Keratinocyte (primary cell): ENCODE measurements around the gene NPNT. TPM values are rescaled to one million over a fixed set of nuclear protein-coding genes. Genes with fewer than 3 reads are reported as not detected.

ENCODE experiments used
- DNase-seq: peaks from one replicate; pipeline ENCODE4 v3.0.0-alpha.2; 2011; ENCODE audit warnings: low read depth, missing footprints, low spot score
- FAIRE-seq: peaks from 2 replicates; lab custom pipeline; 2011; peaks lifted over from hg19 to GRCh38; lab: Jason Lieb, UNC
- H2AFZ ChIP-seq: 2 replicates; pipeline ENCODE4 v1.6.0; 2012; ENCODE audit warnings: low read length, control low read depth, inconsistent platforms; ENCODE audit not compliant: control insufficient read depth
- H3K27ac ChIP-seq: 2 replicates; pipeline ENCODE4 v1.5.1; 2011; ENCODE audit warnings: low read length; ENCODE audit not compliant: control insufficient read depth, insufficient read depth
- H3K27me3 ChIP-seq: 3 replicates; pipeline ENCODE4 v1.6.0; 2011; ENCODE audit warnings: low read length; ENCODE audit not compliant: control insufficient read depth, insufficient read depth; ENCODE audit errors: extremely low read depth
- H3K36me3 ChIP-seq, 2 experiments: 2 replicates in 1 of 2; 3 replicates in 1 of 2; pipeline ENCODE4 v1.5.1; 2011; ENCODE audit warnings: low read length in 2 of 2, mild to moderate bottlenecking in 1 of 2; ENCODE audit not compliant: control insufficient read depth in 2 of 2, insufficient read depth in 2 of 2; ENCODE audit errors: extremely low read depth in 1 of 2
- H3K4me1 ChIP-seq: 3 replicates; pipeline ENCODE4 v1.5.1; 2011; ENCODE audit warnings: low read length; ENCODE audit not compliant: control insufficient read depth, insufficient read depth; ENCODE audit errors: extremely low read depth
- H3K4me2 ChIP-seq: 3 replicates; pipeline ENCODE4 v1.6.0; 2011; ENCODE audit warnings: low read depth, low read length; ENCODE audit not compliant: control insufficient read depth, insufficient read depth; ENCODE audit errors: extremely low read depth
- H3K4me3 ChIP-seq, 3 experiments: fragments of 200-600 bp in 1 of 3; sonication (generic) in 1 of 3; 2 replicates in 2 of 3; 3 replicates in 1 of 3; pipeline ENCODE4 v1.5.1; 2011 to 2016; ENCODE audit warnings: low read length in 3 of 3, mild to moderate bottlenecking in 3 of 3, control low read depth in 2 of 3, inconsistent platforms in 1 of 3, low read depth in 1 of 3, mixed read lengths in 1 of 3, mixed run types in 1 of 3, moderate library complexity in 1 of 3; ENCODE audit not compliant: control insufficient read depth in 2 of 3, insufficient read depth in 2 of 3; ENCODE audit errors: extremely low read depth in 1 of 3
- H3K79me2 ChIP-seq: 2 replicates; pipeline ENCODE4 v1.6.0; 2012; ENCODE audit warnings: low read length; ENCODE audit not compliant: control insufficient read depth, insufficient read depth
- H3K9ac ChIP-seq: 3 replicates; pipeline ENCODE4 v1.6.0; 2011; ENCODE audit warnings: low read length; ENCODE audit not compliant: control insufficient read depth, insufficient read depth; ENCODE audit errors: extremely low read depth
- H3K9me1 ChIP-seq: 3 replicates; pipeline ENCODE4 v1.6.0; 2011; ENCODE audit warnings: low read length; ENCODE audit not compliant: control insufficient read depth, insufficient read depth; ENCODE audit errors: extremely low read depth
- H3K9me3 ChIP-seq: 2 replicates; pipeline ENCODE4 v1.5.1; 2012; ENCODE audit warnings: low read depth, low read length; ENCODE audit not compliant: control insufficient read depth
- H4K20me1 ChIP-seq: 3 replicates; pipeline ENCODE4 v1.6.0; 2011; ENCODE audit warnings: low read length; ENCODE audit not compliant: control insufficient read depth, insufficient read depth; ENCODE audit errors: extremely low read depth
- CTCF ChIP-seq, 3 experiments: IDR thresholded peaks in 1 of 3; conservative IDR thresholded peaks in 1 of 3; optimal IDR thresholded peaks in 1 of 3; 2 replicates in 2 of 3; 3 replicates in 1 of 3; pipeline versions ENCODE3 to v1.5.1; 2011; ENCODE audit warnings: low read length in 3 of 3, mild to moderate bottlenecking in 3 of 3, moderate library complexity in 2 of 3, control low read depth in 1 of 3, inconsistent platforms in 1 of 3; ENCODE audit not compliant: insufficient read depth in 2 of 3; ENCODE audit errors: extremely low read depth in 1 of 3
- EZH2 ChIP-seq: IDR thresholded peaks from one replicate; pipeline ENCODE4 v1.6.1; 2012; ENCODE audit warnings: inconsistent platforms, mild to moderate bottlenecking, low read length, moderate library complexity
- dilution Hi-C: fragments of 300-500 bp; cut with MboI; formaldehyde crosslinking; loops from one replicate; pipeline ENCODE4 v1.7.0; 2020; ENCODE audit warnings: low sequenced_read_pairs; ENCODE audit not compliant: extremely low pct_ligation_motif_present
- polyA plus RNA-seq, 5 experiments: library from polyadenylated mRNA; depleted of rRNA in 3 of 5; stranded (reverse) in 3 of 5; stranded (forward) in 1 of 5; unstranded in 1 of 5; fragments of >200 nt; gene quantifications; 1 replicate in 1 of 5; 2 replicates in 3 of 5; 3 replicates in 1 of 5; pipeline versions ENCODE4 v1.2.1 to v1.2.3, GENCODE V29; 2011 to 2012; ENCODE audit warnings: missing spikeins in 2 of 5, low read depth in 1 of 5, low replicate concordance in 1 of 5

NPNT gene
- polyA plus RNA-seq, 1 donor (not counting 4 experiments of a cell fraction or from before 2014, with no cell fraction given) = 0.46 TPM

- no peak overlapping the region for H3K4me3 ChIP-seq
- H3K4me2 ChIP-seq = peak overlapping the region; percentile 81
- DNase-seq = peak; percentile 9
- FAIRE-seq = no peak
- no peak overlapping the region for H3K9ac ChIP-seq
- H3K79me2 ChIP-seq = no peaks in the 10 kb centered on the region
- no peaks in the 10 kb centered on the region for H3K9me3 ChIP-seq
- H3K27ac ChIP-seq = no peak overlapping the region
- no peaks in the 10 kb centered on the region for H3K9me1 ChIP-seq
- peaks cover 28% of the 10 kb centered on the region for H3K27me3 ChIP-seq
- TF ChIP-seq CTCF (optimal IDR thresholded peaks at IDR 0.05 in 1 of 3, IDR thresholded peaks at IDR 0.05 in 1 of 3, conservative IDR thresholded peaks at IDR 0.05 in 1 of 3; ENCODE audit: extremely low read depth in 1 of 3, insufficient read depth in 2 of 3, low read length in 3 of 3) (no peak), EZH2 (no peak)
- no peaks in the 10 kb centered on the region for H4K20me1 ChIP-seq
- no peaks in the 10 kb centered on the region for H3K36me3 ChIP-seq
- dilution Hi-C loops = no loop called here
- no peak overlapping the region for H2AFZ ChIP-seq
- peaks cover 15% of the 10 kb centered on the region for H3K4me1 ChIP-seq
These were observed 1.9 kb downstream of the NPNT start for GRCh38 chr4:105896984-105897775.

GRCh38 chr4:105900541-105900940 is 5.3 kb downstream of the NPNT start:
- no peak for FAIRE-seq
- dilution Hi-C loops = no loop called here

More at GRCh38 chr4:105900541-105900940, 5.3 kb downstream of the NPNT start:
- Histone ChIP-seq H3K79me2 (no peaks in the 10 kb centered on the region), H3K36me3 (no peaks in the 10 kb centered on the region), H3K9me1 (no peaks in the 10 kb centered on the region), H3K27me3 (peaks cover 13% of the 10 kb centered on the region), H3K9ac (no peak overlapping the region), H3K4me2 (no peak overlapping the region), H3K4me3 (no peak overlapping the region), H3K27ac (no peak overlapping the region), H4K20me1 (no peaks in the 10 kb centered on the region), H3K9me3 (no peaks in the 10 kb centered on the region), H3K4me1 (peaks cover 9% of the 10 kb centered on the region), H2AFZ (no peak overlapping the region)
- TF ChIP-seq EZH2 (no peak), CTCF (optimal IDR thresholded peaks at IDR 0.05 in 1 of 3, IDR thresholded peaks at IDR 0.05 in 1 of 3, conservative IDR thresholded peaks at IDR 0.05 in 1 of 3; ENCODE audit: extremely low read depth in 1 of 3, insufficient read depth in 2 of 3, low read length in 3 of 3) (no peak)
- no peak for DNase-seq
